Epithelial cell of prostate (primary cell): ENCODE data around the gene TP73.

Experiments
- DNase-seq: peaks from one replicate; pipeline ENCODE4 v3.0.0-alpha.2; 2011; ENCODE audit warnings: low read depth, low spot score
- H3K27ac ChIP-seq: fragments of 450-650 bp; 2 replicates; pipeline ENCODE4 v1.5.1; 2017; ENCODE audit warnings: mild to moderate bottlenecking

TP73 gene

DNA sequence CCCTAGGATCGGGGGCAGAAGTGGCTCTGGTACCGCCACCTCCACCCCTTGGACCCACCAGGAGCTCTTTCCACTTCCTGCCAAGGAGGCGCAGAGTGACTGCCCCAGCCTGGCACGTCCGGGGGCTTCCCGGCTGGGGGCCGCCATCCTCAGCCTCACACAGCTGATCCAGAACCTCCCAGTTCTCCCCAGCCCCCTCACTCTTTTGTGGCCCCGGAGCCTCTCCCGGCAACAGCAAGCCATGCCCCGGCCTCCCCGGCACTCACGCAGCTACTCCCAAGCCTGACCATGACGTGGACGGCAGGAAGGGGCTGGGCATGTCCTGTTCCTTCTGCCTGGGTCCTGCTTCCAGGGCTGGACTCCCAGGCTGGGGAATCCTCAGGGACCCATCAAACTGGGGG lies 17.1 kb downstream of the TP73 start:
- H3K27ac ChIP-seq: no peak overlapping the region
- DNase-seq: no peak

GRCh38 chr1:3669971-3670431 lies 17.7 kb downstream of the TP73 start:
- H3K27ac ChIP-seq: no peak overlapping the region
- no peak for DNase-seq

DNA sequence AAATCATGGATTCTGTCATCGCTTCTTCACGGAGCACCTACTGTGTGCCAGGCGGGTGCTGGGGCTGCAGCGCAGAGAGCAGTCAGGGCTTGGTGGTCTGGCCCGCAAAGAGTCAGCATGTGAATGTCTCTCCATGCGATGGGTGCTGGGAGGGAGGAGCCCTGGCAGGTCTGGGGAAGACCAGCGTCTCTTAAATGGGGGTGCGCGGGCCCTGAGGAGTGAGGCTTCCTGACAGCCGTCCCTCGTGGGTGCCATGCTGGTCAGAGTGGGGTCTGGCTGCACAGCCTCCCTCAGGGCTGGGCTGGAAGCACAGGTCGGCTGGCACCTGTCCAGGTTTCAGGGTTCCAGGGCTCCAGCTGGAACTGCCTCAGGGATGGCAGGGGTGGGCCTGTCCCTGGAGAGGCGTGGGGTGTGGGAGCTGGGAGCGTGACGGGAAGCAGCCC lies 18.5 kb downstream of the TP73 start:
- no peak for DNase-seq

GRCh38 chr1:3671371-3672180 lies 19.3 kb downstream of the TP73 start:
- no peak for DNase-seq
- no peak overlapping the region for H3K27ac ChIP-seq

More for the DNA sequence above, 18.5 kb downstream of the TP73 start:
- no peak overlapping the region for H3K27ac ChIP-seq

DNA sequence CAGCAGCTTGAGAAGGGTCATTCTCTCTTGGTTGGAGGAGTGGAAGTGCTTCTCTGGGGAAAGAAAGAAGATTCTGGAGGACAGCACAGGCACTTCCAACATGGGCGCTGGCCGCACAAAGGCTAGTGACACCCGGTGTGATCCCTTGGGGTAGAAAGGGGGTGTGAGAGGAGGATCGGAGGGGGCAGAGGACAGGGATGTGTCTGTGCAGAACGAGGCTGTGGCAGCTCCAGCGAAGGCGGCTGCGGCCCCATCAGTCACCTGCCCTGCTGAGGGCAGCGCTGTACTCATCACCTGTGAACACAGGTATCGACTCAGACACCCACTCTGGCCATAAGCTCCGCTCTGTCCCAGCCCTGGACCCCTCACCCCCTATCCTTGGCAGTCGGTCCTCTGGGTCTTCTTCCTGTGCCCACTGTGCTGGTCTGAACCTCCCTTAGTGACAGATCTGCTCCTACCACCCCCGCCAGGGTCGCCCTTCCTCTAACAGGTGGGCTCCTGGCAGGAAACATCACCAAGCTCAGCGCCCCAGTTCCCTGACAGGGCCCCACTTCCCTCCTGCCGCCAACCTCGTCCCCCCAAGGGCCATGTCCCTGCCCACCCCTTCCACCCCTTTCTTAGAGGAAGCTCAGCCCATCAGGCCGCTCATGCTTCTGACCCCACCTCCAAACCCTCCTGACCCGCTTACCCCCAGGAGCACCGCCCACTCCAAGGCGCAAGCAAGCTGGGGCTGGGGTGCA lies 20.1 kb downstream of the TP73 start:
- no peak overlapping the region for H3K27ac ChIP-seq
- no peak for DNase-seq

GRCh38 chr1:3672971-3673361 lies 20.6 kb downstream of the TP73 start:
- no peak for DNase-seq

DNA sequence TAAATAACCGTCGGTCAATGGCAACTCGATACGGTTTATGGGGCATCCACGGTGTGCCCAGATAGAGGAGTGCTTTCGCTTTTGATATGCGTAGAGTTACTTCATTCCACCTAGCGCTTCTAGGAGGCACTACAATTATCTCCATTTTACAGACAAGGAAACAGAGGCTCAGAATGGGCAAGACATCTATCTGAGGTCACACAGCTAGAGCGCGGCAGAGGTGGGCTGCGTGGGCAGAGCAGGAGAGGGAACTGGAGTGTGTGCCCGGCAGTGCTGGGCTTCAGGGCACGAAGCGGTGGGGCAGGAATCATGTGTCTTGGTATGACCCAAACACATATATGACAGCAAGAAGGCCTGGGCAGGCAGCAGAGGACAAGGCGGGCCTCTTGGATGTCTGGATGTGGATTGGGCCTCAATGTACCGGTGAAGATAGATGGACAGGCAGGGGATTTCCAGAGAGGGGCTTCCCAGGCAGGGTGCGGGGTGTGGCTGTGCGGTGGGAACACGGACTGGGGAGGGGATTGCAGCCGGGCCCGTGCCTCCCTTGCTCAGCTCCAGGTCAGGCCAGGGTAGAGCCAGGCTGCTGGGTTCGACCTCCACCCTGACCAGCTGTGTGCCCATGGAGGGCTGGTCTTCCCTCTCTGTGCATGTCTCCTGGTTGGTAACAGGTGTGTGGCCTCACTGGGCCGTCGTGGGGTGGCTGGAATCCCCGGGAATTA lies 21.2 kb downstream of the TP73 start:
- H3K27ac ChIP-seq: no peak overlapping the region
- DNase-seq: no peak

More at GRCh38 chr1:3672971-3673361, 20.6 kb downstream of the TP73 start:
- H3K27ac ChIP-seq: no peak overlapping the region

GRCh38 chr1:3674100-3675094 lies 22.1 kb downstream of the TP73 start:
- H3K27ac ChIP-seq: no peak overlapping the region

DNA sequence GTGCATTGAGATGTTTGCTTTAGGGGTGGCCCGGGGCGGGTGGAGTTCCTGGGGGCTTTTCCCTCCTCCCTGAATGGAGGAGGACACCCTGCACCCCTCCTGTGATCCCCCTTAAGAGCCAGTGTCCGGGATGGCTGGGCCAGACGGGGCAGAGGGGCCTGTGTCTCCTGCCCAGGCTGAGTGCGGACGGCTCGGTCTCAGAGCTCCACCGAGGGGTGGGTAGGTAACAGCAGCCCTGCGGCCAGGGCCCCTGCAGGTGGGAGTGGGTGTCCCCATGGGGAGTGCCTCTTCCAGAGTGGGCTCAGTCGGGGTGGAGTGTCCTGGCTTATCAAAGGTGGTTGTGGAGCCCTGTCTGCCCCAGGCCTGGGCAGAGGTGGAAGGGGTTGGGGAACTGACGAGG lies 23.1 kb downstream of the TP73 start:
- no peak overlapping the region for H3K27ac ChIP-seq
- no peak for DNase-seq

More at GRCh38 chr1:3674100-3675094, 22.1 kb downstream of the TP73 start:
- DNase-seq: no peak

- no peak overlapping the region for H3K27ac ChIP-seq
- no peak for DNase-seq
These were observed 24.5 kb downstream of the TP73 start for GRCh38 chr1:3676581-3677470.

DNA sequence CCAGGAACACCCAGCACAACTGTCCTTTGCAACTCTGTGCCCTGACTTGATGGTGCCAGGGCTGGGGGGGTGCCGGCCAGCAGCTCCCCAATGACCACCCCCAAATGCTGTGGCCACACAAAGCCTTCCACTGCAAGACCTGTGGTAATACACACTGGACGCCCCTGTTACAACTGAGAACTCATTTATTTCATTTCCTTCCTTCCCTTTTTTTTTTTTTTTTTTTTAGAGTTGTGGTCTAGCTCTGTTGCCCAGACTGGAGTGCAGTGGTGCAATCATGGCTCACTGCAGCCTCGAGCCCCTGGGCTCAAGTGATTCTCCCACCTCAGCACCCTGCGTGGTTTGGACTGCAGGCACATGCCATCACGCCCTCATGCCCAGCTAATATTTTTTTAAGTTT lies 25.2 kb downstream of the TP73 start:
- DNase-seq: no peak
- no peak overlapping the region for H3K27ac ChIP-seq

- H3K27ac ChIP-seq: no peak overlapping the region
- DNase-seq: no peak
These were observed 26.2 kb downstream of the TP73 start for GRCh38 chr1:3678361-3679097.

DNA sequence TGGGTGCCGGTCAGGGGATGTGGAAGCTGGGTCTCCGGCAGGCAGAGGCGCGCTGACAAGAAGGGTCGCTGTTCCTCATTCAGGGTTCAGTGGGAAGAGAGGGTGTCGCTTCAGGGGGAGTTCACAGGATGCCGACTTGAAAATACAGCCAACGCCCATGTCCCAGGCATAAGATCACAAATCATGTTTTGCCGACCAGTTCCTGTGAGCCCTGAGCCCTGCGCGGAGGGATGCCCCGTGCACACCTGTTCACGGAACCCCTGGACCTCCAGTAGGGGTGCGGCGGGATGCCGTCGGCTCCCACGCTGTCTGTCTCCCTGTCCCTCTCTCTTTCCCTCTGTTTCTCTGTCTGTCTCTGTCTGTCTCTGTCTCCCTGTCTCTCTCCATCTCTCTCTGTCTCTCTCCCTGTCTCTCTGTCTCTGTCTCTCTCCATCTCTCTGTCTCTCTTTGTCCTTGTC lies 26.8 kb downstream of the TP73 start:
- no peak for DNase-seq

DNA sequence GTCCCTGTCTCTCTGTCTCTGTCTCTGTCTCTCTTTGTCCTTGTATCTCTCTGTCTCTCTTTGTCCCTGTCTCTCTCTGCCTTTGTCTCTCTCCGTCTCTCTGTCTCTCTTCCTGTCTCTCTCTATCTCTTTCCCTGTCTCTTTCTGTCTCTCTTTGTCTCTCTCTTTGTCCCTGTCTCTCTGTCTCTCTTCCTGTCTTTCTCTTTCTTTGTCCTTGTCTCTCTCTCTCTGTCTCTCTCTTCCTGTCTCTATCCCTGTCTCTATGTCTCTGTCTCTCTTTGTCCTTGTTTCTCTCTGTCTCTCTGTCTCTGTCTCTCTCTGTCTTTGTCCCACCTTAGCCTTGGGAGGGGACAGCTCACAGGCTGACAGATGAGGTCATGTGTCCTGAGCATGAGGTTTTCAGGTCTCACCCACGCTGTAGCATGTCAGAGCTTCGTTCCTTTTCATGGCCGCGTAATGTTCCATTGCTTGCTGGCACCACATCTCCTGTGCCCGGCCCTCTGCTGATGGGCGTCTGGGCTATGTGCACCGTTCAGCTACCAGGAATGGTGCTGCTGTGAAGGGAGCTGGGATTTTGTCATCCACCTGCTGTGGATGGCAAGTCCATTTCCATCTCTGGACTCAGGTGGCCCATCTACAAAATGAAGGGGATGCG lies 27.6 kb downstream of the TP73 start:
- DNase-seq: no peak

More for the DNA sequence above, 26.8 kb downstream of the TP73 start:
- no peak overlapping the region for H3K27ac ChIP-seq

GRCh38 chr1:3680488-3681230 lies 28.3 kb downstream of the TP73 start:
- no peak overlapping the region for H3K27ac ChIP-seq
- DNase-seq: no peak

More for the DNA sequence above, 27.6 kb downstream of the TP73 start:
- H3K27ac ChIP-seq: no peak overlapping the region

DNA sequence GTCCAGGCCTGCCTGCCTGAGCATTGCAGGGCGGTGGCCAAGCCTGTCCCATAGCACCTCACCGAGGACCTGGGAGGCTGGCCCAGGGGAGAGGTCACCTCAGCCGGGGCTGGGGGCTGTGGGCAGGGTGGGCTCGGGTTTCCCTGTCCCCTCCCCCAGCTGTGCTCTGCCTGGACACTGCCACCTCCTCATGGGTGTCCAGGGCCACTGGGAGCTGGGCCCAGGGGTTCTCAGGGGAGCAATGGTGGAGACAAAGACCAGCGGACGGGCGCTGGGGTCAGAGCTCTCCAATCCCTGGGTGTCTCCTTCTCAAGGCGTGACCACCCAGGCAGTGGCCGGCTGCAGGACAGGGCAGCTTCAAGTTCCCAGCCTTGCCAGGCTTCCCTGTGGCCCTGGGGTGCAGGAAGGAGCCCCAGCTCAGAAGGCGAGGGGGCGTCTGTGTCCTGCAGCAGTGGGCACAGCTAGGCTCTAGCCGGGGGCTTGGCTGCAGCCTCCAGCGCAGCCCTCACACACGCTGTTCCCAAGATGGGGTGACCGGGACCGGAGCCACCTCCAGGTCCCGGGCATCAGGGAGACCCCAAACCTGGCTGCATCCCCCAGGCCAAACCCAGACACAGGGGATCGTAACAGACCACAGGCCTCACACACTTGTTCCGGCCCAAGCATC lies 29.0 kb downstream of the TP73 start:
- DNase-seq: no peak
- no peak overlapping the region for H3K27ac ChIP-seq
